Activated B cell treated with CpG ODN at 0.5 μM for 24 hours (primary cell): ENCODE data around the gene MATK. TPM values are rescaled to one million over a fixed set of nuclear protein-coding genes. Genes with fewer than 3 reads are reported as not detected.

Source experiments
- ATAC-seq: fragments of 200-7000 bp; cut with Tn5 transposase; one replicate; pipeline ENCODE4 v1.10.0; 2021; ENCODE audit warnings: low read depth, mild to moderate bottlenecking, moderate library complexity
- CTCF ChIA-PET: fragments of 350-600 bp; sonication (Branson Sonifier 250); formaldehyde crosslinking; loops from one replicate; lab custom pipeline; 2021; ENCODE audit warnings: antibody characterized with exemption; lab: Charles Lee
- POLR2A ChIA-PET: fragments of 350-600 bp; sonication (Branson Sonifier 250); formaldehyde crosslinking; loops from one replicate; lab custom pipeline; 2021; ENCODE audit warnings: antibody characterized with exemption; lab: Charles Lee
- DNase-seq: peaks from one replicate; pipeline ENCODE4 v3.0.0; 2022
- H3K27ac Mint-ChIP-seq: one replicate; pipeline ENCODE4 v1.8.0; 2020; ENCODE audit warnings: mixed read lengths
- H3K27me3 Mint-ChIP-seq: one replicate; pipeline ENCODE4 v1.8.0; 2021; ENCODE audit warnings: mixed read lengths
- H3K36me3 Mint-ChIP-seq: one replicate; pipeline ENCODE4 v1.8.0; 2021; ENCODE audit warnings: low read depth, mixed read lengths
- H3K4me1 Mint-ChIP-seq: one replicate; pipeline ENCODE4 v1.8.0; 2021; ENCODE audit warnings: mixed read lengths
- H3K4me3 Mint-ChIP-seq: one replicate; pipeline ENCODE4 v1.8.0; 2020; ENCODE audit warnings: mild to moderate bottlenecking, mixed read lengths
- H3K9me3 Mint-ChIP-seq: one replicate; pipeline ENCODE4 v1.8.0; 2020; ENCODE audit warnings: mixed read lengths
- CTCF ChIP-seq: fragments of 200-600 bp; IDR thresholded peaks from one replicate; pipeline ENCODE4 v1.8.0; 2022; ENCODE audit warnings: antibody characterized with exemption, mild to moderate bottlenecking
- intact Hi-C: fragments of 100-400 bp; cut with micrococcal nuclease; formaldehyde crosslinking; loops from one replicate; pipeline ENCODE4 v1.15.1; 2024
- total RNA-seq: library from RNA; stranded (reverse); gene quantifications from 2 replicates; pipeline ENCODE4 v1.2.3, GENCODE V29; 2022

MATK gene
- total RNA-seq, 1 donor from 2014 or later: 4.8 TPM

- Mint-ChIP-seq H3K27me3 (no peaks in the 10 kb centered on the region), H3K27ac (no peak overlapping the region), H3K9me3 (no peaks in the 10 kb centered on the region), H3K4me1 (peaks cover 1% of the 10 kb centered on the region), H3K36me3 (peaks cover 64% of the 10 kb centered on the region), H3K4me3 (no peak overlapping the region)
- DNase-seq (no peak), ATAC-seq (no peak)
- CTCF ChIA-PET: no interaction called here
- intact Hi-C loops: no loop called here
- TF ChIP-seq CTCF: no peak
- POLR2A ChIA-PET: interaction anchor here (1.4 kb wide), 1 partner anchor 10 kb away, joined by 3 read pairs; no protein-coding TSS in a partner anchor
These were observed 33.7 kb downstream of the MATK start for GRCh38 chr19:3752492-3752891.

GRCh38 chr19:3751236-3751635 is 34.9 kb downstream of the MATK start:
- no peak for ATAC-seq
- Mint-ChIP-seq H3K27ac (no peak overlapping the region), H3K9me3 (no peaks in the 10 kb centered on the region), H3K27me3 (no peaks in the 10 kb centered on the region), H3K4me1 (peaks cover 1% of the 10 kb centered on the region), H3K36me3 (peaks cover 54% of the 10 kb centered on the region), H3K4me3 (no peak overlapping the region)
- TF ChIP-seq CTCF: no peak
- POLR2A ChIA-PET: no interaction called here
- CTCF ChIA-PET: no interaction called here
- intact Hi-C loops: no loop called here
- DNase-seq: no peak

GRCh38 chr19:3750211-3750610 is 36.0 kb downstream of the MATK start:
- CTCF ChIA-PET: interaction anchor here (1.0 kb wide), 1 partner anchor 12 kb away, joined by 3 read pairs; the partner anchor contains the start of gene MRPL54
- Mint-ChIP-seq H3K27ac (no peak overlapping the region), H3K36me3 (peaks cover 47% of the 10 kb centered on the region), H3K4me1 (peaks cover 1% of the 10 kb centered on the region), H3K4me3 (no peak overlapping the region), H3K27me3 (no peaks in the 10 kb centered on the region), H3K9me3 (no peaks in the 10 kb centered on the region)
- intact Hi-C loops: no loop called here
- TF ChIP-seq CTCF: no peak
- POLR2A ChIA-PET: interaction anchor here (0.9 kb wide), 1 partner anchor 12 kb away, joined by 3 read pairs; the partner anchor contains the start of gene MRPL54
- ATAC-seq: no peak
- DNase-seq: no peak

GRCh38 chr19:3748965-3749364 is 37.2 kb downstream of the MATK start:
- H3K36me3 Mint-ChIP-seq: peaks cover 36% of the 10 kb centered on the region
- no peak overlapping the region for H3K27ac Mint-ChIP-seq
- H3K4me3 Mint-ChIP-seq: no peak overlapping the region
- H3K27me3 Mint-ChIP-seq: no peaks in the 10 kb centered on the region
- H3K9me3 Mint-ChIP-seq: no peaks in the 10 kb centered on the region
- POLR2A ChIA-PET: no interaction called here
- CTCF ChIA-PET: no interaction called here
- ATAC-seq (no peak), DNase-seq (no peak)
- intact Hi-C loops: no loop called here
- no peak for TF ChIP-seq CTCF
- H3K4me1 Mint-ChIP-seq: no peaks in the 10 kb centered on the region

- ATAC-seq (no peak), DNase-seq (no peak)
- POLR2A ChIA-PET: interaction anchor here (0.6 kb wide), 1 partner anchor 239 kb away, joined by 4 read pairs; no protein-coding TSS in a partner anchor
- H3K27ac Mint-ChIP-seq: no peak overlapping the region
- no peak overlapping the region for H3K4me3 Mint-ChIP-seq
- H3K27me3 Mint-ChIP-seq: no peaks in the 10 kb centered on the region
- CTCF ChIA-PET: no interaction called here
- H3K36me3 Mint-ChIP-seq: peaks cover 20% of the 10 kb centered on the region
- intact Hi-C loops: no loop called here
- no peaks in the 10 kb centered on the region for H3K4me1 Mint-ChIP-seq
- no peak for TF ChIP-seq CTCF
- no peaks in the 10 kb centered on the region for H3K9me3 Mint-ChIP-seq
These were observed 39.7 kb downstream of the MATK start for GRCh38 chr19:3746371-3747056.
